Esophagus squamous epithelium (tissue), 5 donors: ENCODE measurements around the gene HES2. TPM values are rescaled to one million over a fixed set of nuclear protein-coding genes. Genes with fewer than 3 reads are reported as not detected.

Experiments used
- DNase-seq: peaks from one replicate; lab custom pipeline; 2025; lab: John Stamatoyannopoulos, UW
- H3K27ac ChIP-seq, 4 donors: fragments of 200-600 bp; sonication (generic); one replicate each; pipeline ENCODE4 v1.5.1; 2016 to 2019; ENCODE audit warnings: mild to moderate bottlenecking in 1 of 4
- H3K27me3 ChIP-seq, 4 donors: fragments of 200-600 bp; sonication (generic); 1 replicate in 3 of 4; 2 replicates in 1 of 4; pipeline versions ENCODE4 v1.5.1 to v1.6.0; 2017 to 2021; ENCODE audit warnings: antibody characterized with exemption in 1 of 4
- H3K36me3 ChIP-seq, 3 donors: fragments of 200-600 bp; sonication (generic); one replicate each; pipeline ENCODE4 v1.5.1; 2016 to 2019
- H3K4me1 ChIP-seq, 3 donors: fragments of 200-600 bp; sonication (generic); one replicate each; pipeline ENCODE4 v1.5.1; 2017 to 2019
- H3K4me3 ChIP-seq, 4 donors: fragments of 200-600 bp; sonication (generic); 1 replicate in 3 of 4; 2 replicates in 1 of 4; pipeline ENCODE4 v1.5.1; 2016 to 2019; ENCODE audit warnings: mild to moderate bottlenecking in 2 of 4, moderate library complexity in 1 of 4
- H3K9me3 ChIP-seq, 3 donors: fragments of 200-600 bp; sonication (generic); one replicate each; pipeline ENCODE4 v1.5.1; 2016 to 2019
- CTCF ChIP-seq, 6 experiments: fragments of 450-650 bp in 4 of 6; fragments of 200-600 bp in 2 of 6; sonication (generic) in 2 of 6; IDR thresholded peaks; one replicate each; pipeline ENCODE4 v1.5.1; 2016 to 2019; ENCODE audit warnings: antibody characterized with exemption in 6 of 6, mild to moderate bottlenecking in 4 of 6, moderate library complexity in 4 of 6
- POLR2A ChIP-seq, 4 donors: fragments of 450-650 bp; IDR thresholded peaks; one replicate each; pipeline ENCODE4 v1.6.1; 2017; ENCODE audit warnings: antibody characterized with exemption in 4 of 4, mild to moderate bottlenecking in 4 of 4, moderate library complexity in 3 of 4
- WGBS, 2 donors: methylation state at CpG; one replicate each; pipeline ENCODE4 v1.1.5; 2018; 5-methylcytosine and 5-hydroxymethylcytosine counted together
- intact Hi-C: fragments of 100-400 bp; cut with DNase I; formaldehyde crosslinking; loops from one replicate; pipeline ENCODE4 v1.15.0; 2022
- total RNA-seq, 4 donors: library from RNA; depleted of rRNA; stranded (reverse); fragments of >200 nt; gene quantifications; one replicate each; pipeline ENCODE4 v1.1.0, GENCODE V29; 2016
- donor health status: DM: yes; HTN: yes; CAD: no.

Gene HES2
- total RNA-seq, 4 donors from 2014 or later: 40.5 to 51.9 (median 50.2) TPM

GRCh38 chr1:6385488-6386191 lies 34.1 kb downstream of the HES2 start:
- 45% methylated on average over 11 of the region's 22 CpGs; no CpG with 5 or more reads in 1 of the 2 donors for WGBS, 2 donors
- peak overlapping the region; percentile 80 to 89 (median 82) for H3K27ac ChIP-seq

GRCh38 chr1:6384962-6385361 lies 34.8 kb downstream of the HES2 start:
- WGBS, 2 donors: 20 to 30% methylated on average over 1 to 2 of the region's 5 CpGs

More at GRCh38 chr1:6385488-6386191, 34.1 kb downstream of the HES2 start:
- H3K4me3 ChIP-seq: peak overlapping the region in 1 of 4 donors; percentile 33
- intact Hi-C loops: no loop called here
- TF ChIP-seq CTCF (IDR thresholded peaks at IDR 0.05) (no peak), POLR2A (IDR thresholded peaks at IDR 0.05) (peak in 1 of 4 donors; percentile 46)
- peaks cover 7 to 26% (median 17%) of the 10 kb centered on the region in 3 donors for H3K4me1 ChIP-seq
- no peaks in the 10 kb centered on the region for H3K27me3 ChIP-seq
- no peaks in the 10 kb centered on the region for H3K36me3 ChIP-seq
- no peaks in the 10 kb centered on the region for H3K9me3 ChIP-seq
- no peak for DNase-seq

GRCh38 chr1:6384135-6384534 lies 35.6 kb downstream of the HES2 start:
- WGBS, 2 donors: 90 to 92% methylated on average over 1 of the region's 1 CpG
- intact Hi-C loops: no loop called here
- H3K4me1 ChIP-seq: peaks cover 7 to 26% (median 17%) of the 10 kb centered on the region in 3 donors
- H3K27ac ChIP-seq: peak overlapping the region in 2 of 4 donors; percentile 81 to 89
- TF ChIP-seq POLR2A (IDR thresholded peaks at IDR 0.05): no peak
- TF ChIP-seq CTCF (IDR thresholded peaks at IDR 0.05): no peak
- no peaks in the 10 kb centered on the region for H3K27me3 ChIP-seq
- H3K9me3 ChIP-seq: peaks cover 0 to 3% (median 0%) of the 10 kb centered on the region in 3 donors
- no peaks in the 10 kb centered on the region for H3K36me3 ChIP-seq
- no peak for DNase-seq
- no peak overlapping the region for H3K4me3 ChIP-seq

More at GRCh38 chr1:6384962-6385361, 34.8 kb downstream of the HES2 start:
- no peaks in the 10 kb centered on the region for H3K27me3 ChIP-seq
- H3K27ac ChIP-seq: peak overlapping the region; percentile 80 to 89 (median 82)
- peaks cover 0 to 3% (median 0%) of the 10 kb centered on the region in 3 donors for H3K9me3 ChIP-seq
- H3K36me3 ChIP-seq: no peaks in the 10 kb centered on the region
- peaks cover 7 to 26% (median 17%) of the 10 kb centered on the region in 3 donors for H3K4me1 ChIP-seq
- intact Hi-C loops: no loop called here
- no peak for TF ChIP-seq CTCF (IDR thresholded peaks at IDR 0.05)
- TF ChIP-seq POLR2A (IDR thresholded peaks at IDR 0.05): no peak
- no peak for DNase-seq
- peak overlapping the region in 1 of 4 donors; percentile 33 for H3K4me3 ChIP-seq

GRCh38 chr1:6380037-6380436 lies 39.7 kb downstream of the HES2 start:
- intact Hi-C loops: no loop called here
- Histone ChIP-seq H3K36me3 (no peaks in the 10 kb centered on the region), H3K27ac (no peak overlapping the region), H3K4me3 (no peak overlapping the region), H3K9me3 (peaks cover 0 to 3% (median 0%) of the 10 kb centered on the region in 3 donors), H3K4me1 (peaks cover under 1 to 13% (median 6%) of the 10 kb centered on the region in 3 donors), H3K27me3 (no peaks in the 10 kb centered on the region)
- TF ChIP-seq POLR2A (IDR thresholded peaks at IDR 0.05): no peak
- no peak for TF ChIP-seq CTCF (IDR thresholded peaks at IDR 0.05)
- no peak for DNase-seq
- 93 to 98% methylated on average over 7 of the region's 7 CpGs for WGBS, 2 donors

GRCh38 chr1:6378096-6378746 lies 41.5 kb downstream of the HES2 start:
- Histone ChIP-seq H3K27me3 (no peaks in the 10 kb centered on the region), H3K4me3 (no peak overlapping the region), H3K27ac (no peak overlapping the region), H3K9me3 (peaks cover 0 to 3% (median 0%) of the 10 kb centered on the region in 3 donors), H3K36me3 (no peaks in the 10 kb centered on the region), H3K4me1 (peaks cover 0 to 24% (median 8%) of the 10 kb centered on the region in 3 donors)
- intact Hi-C loops: no loop called here
- 81 to 85% methylated on average over 5 to 6 of the region's 12 CpGs for WGBS, 2 donors
- no peak for TF ChIP-seq CTCF (IDR thresholded peaks at IDR 0.05)
- TF ChIP-seq POLR2A (IDR thresholded peaks at IDR 0.05): no peak
- no peak for DNase-seq
